OCI-LY3 (cell line): ENCODE measurements around the gene SPAAR.
"Not testable (repeated sequence)": the region's sequence is repeated elsewhere in the genome, so short reads cannot be mapped to it uniquely, and the experiment has no call there.

Source experiments
- H2AFZ ChIP-seq: fragments of 200-600, 300-600 bp; shearing (Covaris generic); 2 replicates; pipeline ENCODE4 v1.6.0; 2014; ENCODE audit warnings: antibody characterized with exemption, low read depth, low read length
- H3K27ac ChIP-seq: fragments of 200-600, 300-600 bp; sonication (generic); 2 replicates; pipeline ENCODE4 v1.5.1; 2014; ENCODE audit warnings: mild to moderate bottlenecking, low read length, moderate library complexity, mixed read lengths
- H3K27me3 ChIP-seq: fragments of 200-600, 300-600 bp; sonication (generic); 2 replicates; pipeline ENCODE4 v1.6.1; 2014; ENCODE audit warnings: low read depth, low read length, mixed read lengths
- H3K36me3 ChIP-seq: fragments of 200-600, 300-600 bp; sonication (generic); replicated peaks from 2 replicates; pipeline ENCODE3; 2014; ENCODE audit warnings: low read depth, low read length, mixed read lengths
- H3K4me1 ChIP-seq: fragments of 300-600, 200-600 bp; sonication (generic); 2 replicates; pipeline ENCODE4 v1.6.1; 2014; ENCODE audit warnings: low read length, mixed read lengths
- H3K4me2 ChIP-seq: fragments of 200-600, 300-600 bp; sonication (generic); 2 replicates; pipeline ENCODE4 v1.6.1; 2014; ENCODE audit warnings: low read length, mixed read lengths
- H3K4me3 ChIP-seq: fragments of 300-600, 200-600 bp; sonication (generic); 2 replicates; pipeline ENCODE4 v1.5.1; 2014; ENCODE audit warnings: antibody characterized with exemption, mild to moderate bottlenecking, low read length, moderate library complexity
- H3K79me2 ChIP-seq: fragments of 300-600, 200-600 bp; shearing (Covaris generic); 2 replicates; pipeline ENCODE4 v1.6.1; 2014; ENCODE audit warnings: mild to moderate bottlenecking, low read length, mixed read lengths
- H3K9ac ChIP-seq: fragments of 300-600, 200-600 bp; shearing (Covaris generic); 2 replicates; pipeline ENCODE4 v1.6.0; 2014; ENCODE audit warnings: mild to moderate bottlenecking, low read length, moderate library complexity
- H3K9me3 ChIP-seq: fragments of 200-600, 300-600 bp; shearing (Covaris generic); 2 replicates; pipeline ENCODE4 v1.6.1; 2014; ENCODE audit warnings: low read length, mixed read lengths; ENCODE audit not compliant: insufficient read depth
- H4K20me1 ChIP-seq: fragments of 200-600, 300-600 bp; sonication (generic); 2 replicates; pipeline ENCODE4 v1.6.1; 2016; ENCODE audit warnings: low read length, mixed read lengths; ENCODE audit not compliant: insufficient read depth
- CTCF ChIP-seq: fragments of 200-600, 300-600 bp; sonication (generic); IDR thresholded peaks from 2 replicates; pipeline ENCODE4 v1.5.1; 2014; ENCODE audit warnings: antibody characterized with exemption, low read length, low read depth
- EZH2phosphoT487 ChIP-seq: fragments of 200-600 bp; shearing (Covaris generic); IDR thresholded peaks from 2 replicates; pipeline ENCODE4 v1.6.1; 2018; ENCODE audit warnings: antibody characterized with exemption, mixed run types, low read depth

Gene SPAAR

GRCh38 chr9:35882263-35882848, 26.9 kb upstream of the SPAAR start:
- no peak overlapping the region for H3K4me2 ChIP-seq
- TF ChIP-seq CTCF (peak; percentile 96), EZH2phosphoT487 (no peak)
- peaks cover 11% of the 10 kb centered on the region for H3K27me3 ChIP-seq
- H2AFZ ChIP-seq, result no peak overlapping the region
- H3K79me2 ChIP-seq, result no peaks in the 10 kb centered on the region
- no peaks in the 10 kb centered on the region for H3K36me3 ChIP-seq
- H3K4me1 ChIP-seq, result no peaks in the 10 kb centered on the region
- H3K27ac ChIP-seq, result no peak overlapping the region
- H3K9ac ChIP-seq, result no peak overlapping the region
- no peak overlapping the region for H3K4me3 ChIP-seq
- peaks cover 4% of the 10 kb centered on the region; the same call in 1 of the 2 replicates for H3K9me3 ChIP-seq
- no peaks in the 10 kb centered on the region for H4K20me1 ChIP-seq

- H3K4me3 ChIP-seq, result no peak overlapping the region
- H2AFZ ChIP-seq, result no peak overlapping the region
- no peaks in the 10 kb centered on the region for H3K4me1 ChIP-seq
- H3K9ac ChIP-seq, result no peak overlapping the region
- H3K27ac ChIP-seq, result no peak overlapping the region
- H3K9me3 ChIP-seq, result no peaks in the 10 kb centered on the region
- TF ChIP-seq EZH2phosphoT487 (no peak), CTCF (no peak)
- no peaks in the 10 kb centered on the region for H3K36me3 ChIP-seq
- H4K20me1 ChIP-seq, result no peaks in the 10 kb centered on the region
- H3K79me2 ChIP-seq, result no peaks in the 10 kb centered on the region
- H3K4me2 ChIP-seq, result no peak overlapping the region
- H3K27me3 ChIP-seq, result peaks cover 11% of the 10 kb centered on the region
Observed at GRCh38 chr9:35882996-35883395, 26.3 kb upstream of the SPAAR start.

- H3K27me3 ChIP-seq, H2AFZ ChIP-seq, H3K9me3 ChIP-seq, H3K79me2 ChIP-seq, H3K4me1 ChIP-seq, H3K36me3 ChIP-seq, H3K27ac ChIP-seq, H3K4me2 ChIP-seq, H3K9ac ChIP-seq, H4K20me1 ChIP-seq, H3K4me3 ChIP-seq: not testable (repeated sequence)
Observed at GRCh38 chr9:35884908-35885307, 24.4 kb upstream of the SPAAR start.

- Histone ChIP-seq H3K27ac (no peak overlapping the region), H3K4me3 (no peak overlapping the region), H3K79me2 (no peaks in the 10 kb centered on the region), H3K27me3 (peaks cover 25% of the 10 kb centered on the region), H3K4me2 (no peak overlapping the region), H3K4me1 (no peaks in the 10 kb centered on the region; the same call in 1 of the 2 replicates), H3K9ac (no peak overlapping the region), H3K36me3 (no peaks in the 10 kb centered on the region), H3K9me3 (no peaks in the 10 kb centered on the region), H4K20me1 (no peaks in the 10 kb centered on the region), H2AFZ (no peak overlapping the region)
- TF ChIP-seq EZH2phosphoT487, result no peak
- TF ChIP-seq CTCF, result no peak
Observed at GRCh38 chr9:35891646-35892045, 17.6 kb upstream of the SPAAR start.

GRCh38 chr9:35892051-35892450, 17.2 kb upstream of the SPAAR start:
- H3K79me2 ChIP-seq, result no peaks in the 10 kb centered on the region
- H3K4me2 ChIP-seq, result no peak overlapping the region
- no peaks in the 10 kb centered on the region for H3K36me3 ChIP-seq
- H4K20me1 ChIP-seq, result no peaks in the 10 kb centered on the region
- no peak overlapping the region for H3K4me3 ChIP-seq
- no peaks in the 10 kb centered on the region for H3K9me3 ChIP-seq
- TF ChIP-seq EZH2phosphoT487, result no peak
- TF ChIP-seq CTCF, result no peak
- H3K27me3 ChIP-seq, result peaks cover 25% of the 10 kb centered on the region
- no peak overlapping the region for H3K27ac ChIP-seq
- no peak overlapping the region for H2AFZ ChIP-seq
- H3K4me1 ChIP-seq, result no peaks in the 10 kb centered on the region; the same call in 1 of the 2 replicates
- no peak overlapping the region for H3K9ac ChIP-seq
